Liver (tissue), 2 donors: ENCODE data around the gene VSIG10L.

ENCODE experiments used
- TF ChIP-seq, protein P1 (sequence below): fragments of 150-350 bp; IDR thresholded peaks from 2 replicates; pipeline ENCODE4 v1.5.1; 2017; ENCODE audit warnings: improper control_type of control experiment, low read depth, low read length; ENCODE audit not compliant: missing input control
- TF ChIP-seq, protein P2 (sequence below): IDR thresholded peaks from 2 replicates; pipeline ENCODE4 v1.6.1; 2016; ENCODE audit warnings: antibody characterized with exemption
- donor health status: healthy.

DNA sequence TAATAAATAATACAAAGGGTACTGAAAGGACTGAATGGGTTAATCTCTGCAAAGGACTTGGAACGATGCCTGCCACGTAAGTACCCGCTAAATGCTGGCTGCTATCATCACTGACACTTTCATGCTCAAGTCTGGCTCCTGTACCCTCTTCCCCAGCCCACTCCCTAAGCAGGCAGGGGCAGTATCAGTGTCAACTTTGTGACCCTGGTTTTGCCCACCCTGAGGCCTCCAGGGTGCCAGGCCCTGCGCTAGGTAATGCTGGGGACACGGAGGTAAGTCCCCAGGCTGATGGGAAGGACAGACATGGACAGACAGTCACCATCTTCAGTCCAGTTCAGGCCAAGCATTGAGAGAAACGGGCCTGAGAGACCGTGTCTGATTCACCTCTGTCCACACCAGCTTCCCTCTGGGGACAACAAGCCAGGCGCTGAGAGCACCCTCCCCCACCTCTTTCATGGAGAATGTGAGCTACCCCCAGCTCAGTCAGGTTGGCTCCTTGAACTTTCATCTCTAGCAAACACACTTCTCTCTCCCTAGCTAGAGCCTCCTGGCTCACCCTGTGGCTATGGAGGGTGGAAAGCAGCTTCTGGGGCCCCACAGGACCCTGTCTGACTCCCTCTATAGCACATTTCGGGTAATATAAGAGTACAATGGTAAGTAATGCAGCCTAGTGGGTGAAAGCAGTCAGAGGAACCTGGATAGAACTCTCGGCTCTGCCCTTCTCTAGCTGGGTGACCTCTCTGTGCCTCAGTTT is 23.4 kb upstream of the VSIG10L start:
- TF ChIP-seq, protein P1, sequence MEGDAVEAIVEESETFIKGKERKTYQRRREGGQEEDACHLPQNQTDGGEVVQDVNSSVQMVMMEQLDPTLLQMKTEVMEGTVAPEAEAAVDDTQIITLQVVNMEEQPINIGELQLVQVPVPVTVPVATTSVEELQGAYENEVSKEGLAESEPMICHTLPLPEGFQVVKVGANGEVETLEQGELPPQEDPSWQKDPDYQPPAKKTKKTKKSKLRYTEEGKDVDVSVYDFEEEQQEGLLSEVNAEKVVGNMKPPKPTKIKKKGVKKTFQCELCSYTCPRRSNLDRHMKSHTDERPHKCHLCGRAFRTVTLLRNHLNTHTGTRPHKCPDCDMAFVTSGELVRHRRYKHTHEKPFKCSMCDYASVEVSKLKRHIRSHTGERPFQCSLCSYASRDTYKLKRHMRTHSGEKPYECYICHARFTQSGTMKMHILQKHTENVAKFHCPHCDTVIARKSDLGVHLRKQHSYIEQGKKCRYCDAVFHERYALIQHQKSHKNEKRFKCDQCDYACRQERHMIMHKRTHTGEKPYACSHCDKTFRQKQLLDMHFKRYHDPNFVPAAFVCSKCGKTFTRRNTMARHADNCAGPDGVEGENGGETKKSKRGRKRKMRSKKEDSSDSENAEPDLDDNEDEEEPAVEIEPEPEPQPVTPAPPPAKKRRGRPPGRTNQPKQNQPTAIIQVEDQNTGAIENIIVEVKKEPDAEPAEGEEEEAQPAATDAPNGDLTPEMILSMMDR, result no peak
- TF ChIP-seq, protein P2, sequence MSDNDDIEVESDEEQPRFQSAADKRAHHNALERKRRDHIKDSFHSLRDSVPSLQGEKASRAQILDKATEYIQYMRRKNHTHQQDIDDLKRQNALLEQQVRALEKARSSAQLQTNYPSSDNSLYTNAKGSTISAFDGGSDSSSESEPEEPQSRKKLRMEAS, result no peak
